Measurements from ENCODE around the gene RALGAPA2.

DNA sequence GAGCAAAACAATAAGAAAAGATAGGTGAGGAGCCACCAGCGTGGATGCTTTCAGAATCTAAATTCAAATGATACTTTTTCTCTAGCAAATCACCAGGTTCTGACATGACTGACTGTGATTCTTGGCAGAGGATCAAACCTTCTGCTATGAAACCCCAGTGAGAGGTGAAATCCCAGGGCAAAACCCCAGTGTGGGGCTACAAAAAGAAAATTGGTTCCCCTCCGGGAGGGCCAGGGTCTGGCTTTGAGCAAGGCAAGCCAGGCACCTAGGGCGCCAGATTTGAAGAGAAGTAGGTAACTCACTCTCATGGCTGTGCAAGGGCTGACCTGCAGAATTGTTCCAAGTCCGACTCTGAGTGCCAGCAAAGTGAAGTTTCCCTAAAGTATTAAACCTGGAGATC, 20.2 kb upstream of the RALGAPA2 start:
- TF ChIP-seq, protein P1, sequence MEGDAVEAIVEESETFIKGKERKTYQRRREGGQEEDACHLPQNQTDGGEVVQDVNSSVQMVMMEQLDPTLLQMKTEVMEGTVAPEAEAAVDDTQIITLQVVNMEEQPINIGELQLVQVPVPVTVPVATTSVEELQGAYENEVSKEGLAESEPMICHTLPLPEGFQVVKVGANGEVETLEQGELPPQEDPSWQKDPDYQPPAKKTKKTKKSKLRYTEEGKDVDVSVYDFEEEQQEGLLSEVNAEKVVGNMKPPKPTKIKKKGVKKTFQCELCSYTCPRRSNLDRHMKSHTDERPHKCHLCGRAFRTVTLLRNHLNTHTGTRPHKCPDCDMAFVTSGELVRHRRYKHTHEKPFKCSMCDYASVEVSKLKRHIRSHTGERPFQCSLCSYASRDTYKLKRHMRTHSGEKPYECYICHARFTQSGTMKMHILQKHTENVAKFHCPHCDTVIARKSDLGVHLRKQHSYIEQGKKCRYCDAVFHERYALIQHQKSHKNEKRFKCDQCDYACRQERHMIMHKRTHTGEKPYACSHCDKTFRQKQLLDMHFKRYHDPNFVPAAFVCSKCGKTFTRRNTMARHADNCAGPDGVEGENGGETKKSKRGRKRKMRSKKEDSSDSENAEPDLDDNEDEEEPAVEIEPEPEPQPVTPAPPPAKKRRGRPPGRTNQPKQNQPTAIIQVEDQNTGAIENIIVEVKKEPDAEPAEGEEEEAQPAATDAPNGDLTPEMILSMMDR (IDR thresholded peaks at IDR 0.05) = no peak
- TF ChIP-seq POLR2A (IDR thresholded peaks at IDR 0.05) (no peak), EP300 (IDR thresholded peaks at IDR 0.05) (no peak)

Measured in tibial nerve (tissue), 4 donors.